ENCODE measurements around the gene PDE7B. TPM values are rescaled to one million over a fixed set of nuclear protein-coding genes. Genes with fewer than 3 reads are reported as not detected.

PDE7B gene
- total RNA-seq, 1 donor from 2014 or later = 5.7 TPM

DNA sequence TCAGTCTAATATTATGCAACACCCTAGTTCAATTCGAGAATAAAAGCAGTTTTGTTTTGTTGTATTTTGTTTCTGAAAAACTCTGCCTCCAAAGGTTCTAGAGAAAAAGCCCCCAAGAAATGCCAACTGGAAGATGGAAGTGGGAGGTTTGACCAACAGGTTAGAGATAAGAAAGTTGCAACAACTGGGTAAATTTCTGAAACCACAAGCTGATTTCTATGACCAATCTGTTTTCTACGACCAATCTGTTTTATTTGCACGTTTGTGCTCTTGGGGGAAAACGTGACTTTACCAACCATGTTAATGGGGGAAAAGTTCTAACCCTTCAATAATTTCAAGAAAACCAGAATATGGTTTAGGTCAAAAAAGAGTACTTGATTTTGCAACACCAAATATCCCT, 173.2 kb downstream of the PDE7B start:
- DNase-seq (ENCODE audit: low spot score) = no peak

DNA sequence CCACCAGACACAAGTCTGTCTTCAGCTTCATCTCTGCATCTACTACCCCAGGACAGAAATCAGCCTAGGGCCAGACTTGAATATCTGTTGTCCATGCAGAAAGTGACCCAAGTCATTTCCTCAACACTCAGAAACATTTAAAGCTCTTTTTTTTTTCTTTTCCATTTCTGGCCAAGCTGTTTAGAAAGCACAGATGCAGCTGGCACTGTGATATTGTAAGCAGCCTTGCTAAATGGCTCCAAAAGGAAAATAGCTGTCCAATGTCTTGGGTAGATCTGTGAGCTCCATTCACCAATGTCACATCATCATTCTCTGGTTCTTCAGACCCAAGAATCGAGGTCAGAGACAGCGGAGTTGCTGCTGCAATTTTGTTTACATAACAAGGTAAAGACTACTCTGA, 174.2 kb downstream of the PDE7B start:
- no peak for DNase-seq (ENCODE audit: low spot score)

DNA sequence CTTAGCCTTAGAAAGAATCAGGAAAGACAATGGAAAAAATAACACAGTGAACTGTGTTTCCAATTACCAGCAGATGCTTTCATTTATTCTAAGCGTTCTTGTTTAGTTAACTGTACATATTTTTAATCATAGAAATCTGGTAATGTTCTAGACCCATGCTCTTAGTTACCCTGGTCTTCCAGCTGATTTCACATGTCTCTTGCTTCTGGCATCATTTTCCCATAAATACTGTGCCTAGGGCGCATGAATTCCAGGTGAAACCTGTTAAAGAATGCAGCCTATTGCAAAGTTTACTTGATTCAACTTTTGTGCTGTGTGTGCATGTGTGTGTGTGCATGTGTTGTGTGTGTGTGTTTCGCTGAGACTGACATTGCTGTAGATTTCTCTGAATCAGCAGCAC, 178.6 kb downstream of the PDE7B start:
- no peak for DNase-seq (ENCODE audit: low spot score)

- DNase-seq (ENCODE audit: low spot score) = no peak
These were observed 180.5 kb downstream of the PDE7B start for GRCh38 chr6:136031982-136032381.

- no peak for DNase-seq (ENCODE audit: low spot score)
These were observed 181.9 kb downstream of the PDE7B start for GRCh38 chr6:136033416-136033815.

- no peak for DNase-seq (ENCODE audit: low spot score)
These were observed 182.9 kb downstream of the PDE7B start for GRCh38 chr6:136034422-136034821.

- no peak for DNase-seq (ENCODE audit: low spot score)
These were observed 184.0 kb downstream of the PDE7B start for GRCh38 chr6:136035378-136036070.

GRCh38 chr6:136036071-136036380, 184.5 kb downstream of the PDE7B start:
- no peak for DNase-seq (ENCODE audit: low spot score)

- no peak for DNase-seq (ENCODE audit: low spot score)
These were observed 185.1 kb downstream of the PDE7B start for GRCh38 chr6:136036601-136037000.

- no peak for DNase-seq (ENCODE audit: low spot score)
These were observed 185.9 kb downstream of the PDE7B start for GRCh38 chr6:136037242-136037875.

GRCh38 chr6:136037876-136038460, 186.5 kb downstream of the PDE7B start:
- no peak for DNase-seq (ENCODE audit: low spot score)

GRCh38 chr6:136038531-136038930, 187.0 kb downstream of the PDE7B start:
- DNase-seq (ENCODE audit: low spot score) = no peak

- DNase-seq (ENCODE audit: low spot score) = no peak
These were observed 187.7 kb downstream of the PDE7B start for GRCh38 chr6:136039185-136039584.

- DNase-seq (ENCODE audit: low spot score) = no peak
These were observed 199.0 kb downstream of the PDE7B start for GRCh38 chr6:136050475-136050874.

DNA sequence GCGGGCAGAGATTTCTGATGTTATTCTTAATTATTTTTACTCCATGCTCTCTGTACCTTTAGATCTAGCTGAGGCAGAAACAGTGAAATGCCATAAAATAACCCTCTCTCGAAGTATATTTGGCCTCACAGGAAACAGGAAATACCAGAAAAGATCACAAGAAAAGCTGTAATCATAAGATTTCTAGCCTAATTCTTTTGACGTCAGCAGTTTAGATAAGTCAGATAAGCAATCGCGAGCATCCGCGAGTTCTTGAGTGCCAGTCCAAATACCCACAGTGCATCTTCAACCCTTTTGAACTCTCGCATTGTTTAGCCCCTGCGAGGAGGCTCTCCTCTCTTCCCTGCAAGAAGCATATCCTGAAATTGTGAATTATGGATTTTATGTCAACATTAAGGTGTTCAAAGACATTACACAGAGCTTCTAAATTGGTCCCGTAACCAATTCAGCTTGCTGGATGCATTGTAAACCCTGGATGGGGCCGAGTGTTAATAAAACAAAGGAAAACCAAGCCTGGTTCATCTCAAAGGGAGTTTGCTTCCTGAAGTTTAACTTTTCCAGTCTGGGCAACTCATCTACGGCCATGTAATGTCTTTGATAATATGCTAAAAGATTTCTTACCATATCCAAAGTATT, 199.8 kb downstream of the PDE7B start:
- DNase-seq (ENCODE audit: low spot score) = no peak

- no peak for DNase-seq (ENCODE audit: low spot score)
These were observed 200.5 kb downstream of the PDE7B start for GRCh38 chr6:136052031-136052430.

- DNase-seq (ENCODE audit: low spot score) = no peak
These were observed 207.4 kb downstream of the PDE7B start for GRCh38 chr6:136058852-136059251.

DNA sequence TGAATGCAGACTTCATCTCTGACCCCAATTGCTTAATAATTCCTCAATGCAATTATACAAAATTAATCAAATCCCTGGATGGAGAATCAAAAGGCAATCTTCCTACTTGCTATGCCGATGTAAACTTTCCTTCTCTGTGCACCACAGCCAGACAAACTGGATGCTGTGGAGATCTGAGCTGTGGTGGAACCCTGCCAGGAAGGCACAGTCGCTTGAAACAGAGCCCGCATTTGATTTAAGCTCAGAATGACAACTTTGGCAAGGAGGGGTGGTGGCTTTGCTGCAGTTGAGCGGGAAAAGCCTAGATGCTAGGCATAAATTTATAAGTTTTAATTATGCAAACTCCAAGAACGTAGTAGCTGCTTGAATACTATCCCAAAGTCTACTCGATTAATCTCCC, 207.8 kb downstream of the PDE7B start:
- no peak for DNase-seq (ENCODE audit: low spot score)

DNA sequence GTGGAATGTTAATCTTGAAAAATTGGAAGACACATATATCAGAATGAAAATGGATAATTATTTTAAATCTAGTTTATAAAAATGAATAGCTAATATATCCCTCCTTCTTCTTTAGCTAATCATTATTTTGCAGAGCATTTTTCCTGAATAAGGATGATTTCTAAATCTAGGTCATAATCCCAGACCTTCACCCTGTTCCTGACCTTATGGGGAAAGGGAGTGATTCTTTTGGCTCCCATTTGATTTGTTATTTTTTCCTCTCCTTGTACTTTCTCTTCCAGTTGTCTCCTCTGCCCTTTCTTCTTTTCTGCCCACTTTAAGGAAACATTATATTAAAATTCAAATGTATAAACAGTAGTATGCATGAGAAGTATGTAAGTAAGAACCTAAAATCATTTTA, 208.6 kb downstream of the PDE7B start:
- DNase-seq (ENCODE audit: low spot score) = no peak

- no peak for DNase-seq (ENCODE audit: low spot score)
These were observed 209.3 kb downstream of the PDE7B start for GRCh38 chr6:136060759-136061158.

GRCh38 chr6:136061701-136062100, 210.2 kb downstream of the PDE7B start:
- DNase-seq (ENCODE audit: low spot score) = no peak

DNA sequence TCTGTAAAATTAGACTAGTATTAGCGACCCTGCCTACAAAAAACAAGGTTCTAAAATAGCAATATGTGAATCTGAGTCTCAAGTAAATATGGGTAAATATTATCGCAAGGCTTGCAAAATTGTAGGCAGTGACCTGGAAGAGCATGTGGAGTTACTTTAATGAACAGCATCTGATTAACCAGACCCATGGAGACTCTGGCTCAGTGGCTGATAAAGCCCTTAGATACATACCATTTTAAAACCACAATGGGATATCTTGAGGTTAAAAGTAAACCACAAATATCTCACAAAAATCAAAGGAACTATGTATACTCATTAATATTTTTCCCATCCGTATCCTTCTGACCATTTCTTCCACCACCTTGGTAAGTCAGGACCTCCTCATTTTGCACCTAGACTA, 211.6 kb downstream of the PDE7B start:
- no peak for DNase-seq (ENCODE audit: low spot score)

DNA sequence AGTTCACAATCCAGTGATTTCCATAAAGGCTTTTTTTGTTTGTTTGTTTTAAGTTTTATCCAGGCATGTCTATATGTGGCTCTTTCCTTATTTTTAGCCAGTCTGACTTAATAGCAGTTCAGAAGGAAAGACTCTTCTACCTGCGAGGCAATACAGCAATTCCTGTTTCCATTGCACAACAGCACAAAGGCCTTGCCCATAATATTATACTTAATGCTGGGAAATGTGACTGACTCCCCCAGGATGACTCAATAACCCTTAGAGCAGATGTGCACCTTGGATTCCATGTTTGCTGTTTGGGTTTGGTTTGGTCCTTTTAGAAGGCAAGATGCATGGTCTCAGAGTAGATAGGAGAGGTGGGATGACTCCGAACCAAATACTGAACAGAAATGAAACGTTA, 214.5 kb downstream of the PDE7B start:
- no peak for DNase-seq (ENCODE audit: low spot score)

Measured in mucosa of gallbladder (tissue), 1 donor.